H1 (cell line): ENCODE results near the gene OGFR.

Experiments
- BACH1 ChIP-seq: IDR thresholded peaks from 2 replicates; pipeline ENCODE4 v1.6.1; 2012; ENCODE audit warnings: low read length, improper control_type of control experiment
- CBX5 ChIP-seq: fragments of 300-800, 300-1000 bp; sonication (generic); IDR thresholded peaks from 2 replicates; pipeline ENCODE4 v1.7.1; 2016; ENCODE audit warnings: antibody characterized with exemption, low read length, low read depth
- CEBPB ChIP-seq: IDR thresholded peaks from 2 replicates; pipeline ENCODE4 v1.6.1; 2012; ENCODE audit warnings: low read depth, low read length
- EGR1 ChIP-seq: IDR thresholded peaks from 2 replicates; pipeline ENCODE4 v1.6.1; 2011; ENCODE audit warnings: low read depth, low read length, borderline replicate concordance
- EP300 ChIP-seq, 2 experiments: IDR thresholded peaks; 1 replicate in 1 of 2; 2 replicates in 1 of 2; pipeline ENCODE4 v1.6.1; 2011 to 2012; ENCODE audit warnings: low read depth in 2 of 2, low read length in 2 of 2, mild to moderate bottlenecking in 2 of 2, borderline replicate concordance in 1 of 2, inconsistent platforms in 1 of 2, moderate library complexity in 1 of 2
- JUND ChIP-seq: IDR thresholded peaks from 2 replicates; pipeline ENCODE4 v1.6.1; 2011; ENCODE audit warnings: mild to moderate bottlenecking, improper control_type of control experiment, low read length
- PHF8 ChIP-seq: fragments of 200-600 bp; sonication (generic); conservative IDR thresholded peaks from 2 replicates; pipeline ENCODE4 v1.7.1; 2012; ENCODE audit warnings: low read depth, mild to moderate bottlenecking, inconsistent platforms, low read length, moderate library complexity
- POLR2A ChIP-seq, 2 experiments: IDR thresholded peaks; 1 replicate in 1 of 2; 2 replicates in 1 of 2; pipeline ENCODE4 v1.6.1; 2011; ENCODE audit warnings: low read depth in 2 of 2, low read length in 2 of 2, mild to moderate bottlenecking in 2 of 2; ENCODE audit errors: control extremely low read depth in 1 of 2
- POLR2AphosphoS5 ChIP-seq: IDR thresholded peaks from 2 replicates; pipeline ENCODE4 v1.6.1; 2011; ENCODE audit warnings: low read depth, low read length
- RAD21 ChIP-seq, 2 experiments: IDR thresholded peaks in 1 of 2; conservative IDR thresholded peaks in 1 of 2; 2 replicates each; pipeline ENCODE4 v1.6.1; 2011; ENCODE audit warnings: low read depth in 2 of 2, low read length in 2 of 2, improper control_type of control experiment in 1 of 2, inconsistent platforms in 1 of 2, mild to moderate bottlenecking in 1 of 2, moderate library complexity in 1 of 2
- SIN3A ChIP-seq, 2 experiments: IDR thresholded peaks in 1 of 2; conservative IDR thresholded peaks in 1 of 2; 2 replicates each; pipeline ENCODE4 v1.6.1; 2011 to 2012; ENCODE audit warnings: low read length in 2 of 2, improper control_type of control experiment in 1 of 2, low read depth in 1 of 2, mild to moderate bottlenecking in 1 of 2
- SP1 ChIP-seq: IDR thresholded peaks from 2 replicates; pipeline ENCODE4 v1.6.1; 2011; ENCODE audit warnings: low read depth, low read length
- TF ChIP-seq, protein P1 (sequence below), 3 experiments: IDR thresholded peaks; 1 replicate in 2 of 3; 2 replicates in 1 of 3; pipeline versions ENCODE4 v1.5.1 to v1.6.1; 2011; ENCODE audit warnings: low read length in 3 of 3, mild to moderate bottlenecking in 3 of 3, inconsistent platforms in 2 of 3, low read depth in 1 of 3, moderate library complexity in 1 of 3; ENCODE audit not compliant: insufficient read depth in 1 of 3; ENCODE audit errors: control extremely low read depth in 1 of 3
- TF ChIP-seq, protein P2 (sequence below): IDR thresholded peaks from 2 replicates; pipeline ENCODE4 v1.6.1; 2012; ENCODE audit warnings: inconsistent platforms

DNA sequence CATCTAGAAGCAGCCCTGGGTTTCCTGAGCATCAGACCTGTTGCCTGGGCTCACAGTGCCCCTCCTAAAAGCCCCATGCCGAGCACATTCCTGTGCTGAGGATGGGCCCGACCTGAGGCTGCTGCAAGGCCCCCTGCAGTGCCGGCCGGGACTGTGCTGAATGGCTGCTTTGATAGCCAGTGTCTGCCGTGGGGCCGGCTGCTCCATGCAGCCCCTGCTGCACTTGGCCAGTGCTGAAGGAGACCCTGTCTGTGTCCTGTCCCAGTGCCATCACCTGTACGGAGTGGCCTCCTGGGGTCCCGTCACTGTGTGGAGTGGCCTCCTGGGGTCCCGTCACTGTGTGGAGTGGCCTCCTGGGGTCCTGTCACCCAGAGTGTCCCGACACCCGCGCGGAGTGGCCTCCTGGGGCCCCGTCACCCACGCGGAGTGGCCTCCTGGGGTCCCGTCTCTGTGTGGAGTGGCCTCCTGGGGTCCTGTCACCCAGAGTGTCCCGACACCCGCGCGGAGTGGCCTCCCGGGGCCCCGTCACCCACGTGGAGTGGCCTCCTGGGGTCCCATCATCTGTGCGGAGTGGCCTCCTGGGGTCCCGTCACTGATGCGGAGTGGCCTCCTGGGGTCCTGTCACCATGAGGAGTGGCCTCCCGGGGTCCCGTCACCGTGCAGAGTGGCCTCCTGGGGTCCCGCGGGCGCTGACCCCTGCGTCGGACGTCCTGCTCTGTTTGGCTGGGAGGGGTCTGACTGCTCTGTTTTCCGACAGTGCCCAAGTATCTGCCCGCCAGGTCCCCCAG, 19.2 kb downstream of the OGFR start:
- TF ChIP-seq POLR2A (IDR thresholded peaks at IDR 0.05; ENCODE audit: control extremely low read depth in 1 of 2, low read depth in 2 of 2, low read length in 2 of 2), result no peak
- TF ChIP-seq BACH1, result no peak
- no peak for TF ChIP-seq JUND
- TF ChIP-seq, protein P1, sequence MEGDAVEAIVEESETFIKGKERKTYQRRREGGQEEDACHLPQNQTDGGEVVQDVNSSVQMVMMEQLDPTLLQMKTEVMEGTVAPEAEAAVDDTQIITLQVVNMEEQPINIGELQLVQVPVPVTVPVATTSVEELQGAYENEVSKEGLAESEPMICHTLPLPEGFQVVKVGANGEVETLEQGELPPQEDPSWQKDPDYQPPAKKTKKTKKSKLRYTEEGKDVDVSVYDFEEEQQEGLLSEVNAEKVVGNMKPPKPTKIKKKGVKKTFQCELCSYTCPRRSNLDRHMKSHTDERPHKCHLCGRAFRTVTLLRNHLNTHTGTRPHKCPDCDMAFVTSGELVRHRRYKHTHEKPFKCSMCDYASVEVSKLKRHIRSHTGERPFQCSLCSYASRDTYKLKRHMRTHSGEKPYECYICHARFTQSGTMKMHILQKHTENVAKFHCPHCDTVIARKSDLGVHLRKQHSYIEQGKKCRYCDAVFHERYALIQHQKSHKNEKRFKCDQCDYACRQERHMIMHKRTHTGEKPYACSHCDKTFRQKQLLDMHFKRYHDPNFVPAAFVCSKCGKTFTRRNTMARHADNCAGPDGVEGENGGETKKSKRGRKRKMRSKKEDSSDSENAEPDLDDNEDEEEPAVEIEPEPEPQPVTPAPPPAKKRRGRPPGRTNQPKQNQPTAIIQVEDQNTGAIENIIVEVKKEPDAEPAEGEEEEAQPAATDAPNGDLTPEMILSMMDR (IDR thresholded peaks at IDR 0.05; ENCODE audit: control extremely low read depth in 1 of 3, insufficient read depth in 1 of 3, low read depth in 1 of 3, low read length in 3 of 3), result no peak
- no peak for TF ChIP-seq RAD21 (IDR thresholded peaks at IDR 0.05 in 1 of 2, conservative IDR thresholded peaks at IDR 0.05 in 1 of 2; ENCODE audit: low read depth in 2 of 2, low read length in 2 of 2)
- no peak for TF ChIP-seq EGR1
- TF ChIP-seq SIN3A (conservative IDR thresholded peaks at IDR 0.05 in 1 of 2, IDR thresholded peaks at IDR 0.05 in 1 of 2; ENCODE audit: low read depth in 1 of 2, low read length in 2 of 2), result no peak
- TF ChIP-seq CEBPB, result no peak
- TF ChIP-seq, protein P2, sequence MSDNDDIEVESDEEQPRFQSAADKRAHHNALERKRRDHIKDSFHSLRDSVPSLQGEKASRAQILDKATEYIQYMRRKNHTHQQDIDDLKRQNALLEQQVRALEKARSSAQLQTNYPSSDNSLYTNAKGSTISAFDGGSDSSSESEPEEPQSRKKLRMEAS, result 0 out of 2 replicates have a peak, but pooled peaks have one; percentile 29
- no peak for TF ChIP-seq PHF8
- TF ChIP-seq CBX5, result no peak
- no peak for TF ChIP-seq POLR2AphosphoS5
- TF ChIP-seq EP300 (IDR thresholded peaks at IDR 0.05; ENCODE audit: borderline replicate concordance in 1 of 2, low read depth in 2 of 2, low read length in 2 of 2), result no peak
- TF ChIP-seq SP1, result no peak
